ENCODE results near the gene TFDP1. TPM values are rescaled to one million over a fixed set of nuclear protein-coding genes. Genes with fewer than 3 reads are reported as not detected.

Gene TFDP1
- total RNA-seq, 1 experiment from 2014 or later = 107 TPM

- intact Hi-C loops (cut with micrococcal nuclease; ENCODE audit: unreplicated experiment) = no loop called here
- Histone ChIP-seq H3F3A (ENCODE audit: insufficient read depth, low read depth) (peaks cover 6% of the 10 kb centered on the region; the same call in 1 of the 2 replicates), H2AFZ (no peak overlapping the region), H3K9me3 (ENCODE audit: insufficient read depth, low read depth) (no peaks in the 10 kb centered on the region), H3K9me2 (ENCODE audit: insufficient read depth) (no peaks in the 10 kb centered on the region), H3K4me1 (replicated peaks; ENCODE audit: insufficient read depth) (no peaks in the 10 kb centered on the region), H4K20me1 (ENCODE audit: insufficient read depth) (peaks cover 35% of the 10 kb centered on the region), H3K79me2 (ENCODE audit: low read depth) (peaks cover 58% of the 10 kb centered on the region), H3K4me3 (no peak overlapping the region), H3K4me2 (no peak overlapping the region), H3K27ac (no peak overlapping the region), H3K27me3 (ENCODE audit: insufficient read depth, low read depth) (no peaks in the 10 kb centered on the region), H3K36me3 (ENCODE audit: low read depth) (peaks cover 16% of the 10 kb centered on the region; the same call in 1 of the 2 replicates)
- no peak for TF ChIP-seq EZH2 (IDR thresholded peaks at IDR 0.05; ENCODE audit: low read depth)
- TF ChIP-seq CTCF (conservative IDR thresholded peaks at IDR 0.05) = no peak
- DNase-seq = no peak
- POLR2A ChIA-PET (ENCODE audit: unreplicated experiment) = no interaction called here
- CTCF ChIA-PET = no interaction called here
- no TSS peak for BruUV-seq (replicated peaks)
Observed at GRCh38 chr13:113625965-113626721, 41.6 kb downstream of the TFDP1 start.

GRCh38 chr13:113627136-113627535 is 42.6 kb downstream of the TFDP1 start:
- H3K27ac ChIP-seq = no peak overlapping the region
- BruUV-seq (replicated peaks) = no TSS peak
- POLR2A ChIA-PET (ENCODE audit: unreplicated experiment) = no interaction called here
- no peaks in the 10 kb centered on the region for H3K4me1 ChIP-seq (replicated peaks; ENCODE audit: insufficient read depth)
- H3K4me2 ChIP-seq = no peak overlapping the region
- H3K4me3 ChIP-seq = no peak overlapping the region
- intact Hi-C loops (cut with micrococcal nuclease; ENCODE audit: unreplicated experiment) = no loop called here
- H3K36me3 ChIP-seq (ENCODE audit: low read depth) = peaks cover 16% of the 10 kb centered on the region; the same call in 1 of the 2 replicates
- CTCF ChIA-PET = no interaction called here
- DNase-seq = no peak
- H3F3A ChIP-seq (ENCODE audit: insufficient read depth, low read depth) = peaks cover 6% of the 10 kb centered on the region; the same call in 1 of the 2 replicates
- H3K27me3 ChIP-seq (ENCODE audit: insufficient read depth, low read depth) = no peaks in the 10 kb centered on the region
- peaks cover 34% of the 10 kb centered on the region for H4K20me1 ChIP-seq (ENCODE audit: insufficient read depth)
- H3K79me2 ChIP-seq (ENCODE audit: low read depth) = peaks cover 58% of the 10 kb centered on the region
- H3K9me3 ChIP-seq (ENCODE audit: insufficient read depth, low read depth) = no peaks in the 10 kb centered on the region
- TF ChIP-seq EZH2 (IDR thresholded peaks at IDR 0.05; ENCODE audit: low read depth) = no peak
- no peak for TF ChIP-seq CTCF (conservative IDR thresholded peaks at IDR 0.05)
- no peaks in the 10 kb centered on the region for H3K9me2 ChIP-seq (ENCODE audit: insufficient read depth)
- no peak overlapping the region for H2AFZ ChIP-seq

- TF ChIP-seq CTCF (conservative IDR thresholded peaks at IDR 0.05) (no peak), EZH2 (IDR thresholded peaks at IDR 0.05; ENCODE audit: low read depth) (no peak)
- no peaks in the 10 kb centered on the region for H3K27me3 ChIP-seq (ENCODE audit: insufficient read depth, low read depth)
- ChIA-PET CTCF (no interaction called here), POLR2A (ENCODE audit: unreplicated experiment) (no interaction called here)
- H4K20me1 ChIP-seq (ENCODE audit: insufficient read depth) = peaks cover 34% of the 10 kb centered on the region
- no TSS peak for BruUV-seq (replicated peaks)
- H3K36me3 ChIP-seq (ENCODE audit: low read depth) = peaks cover 10% of the 10 kb centered on the region; the same call in 1 of the 2 replicates
- H3K9me3 ChIP-seq (ENCODE audit: insufficient read depth, low read depth) = no peaks in the 10 kb centered on the region
- peaks cover 6% of the 10 kb centered on the region; the same call in 1 of the 2 replicates for H3F3A ChIP-seq (ENCODE audit: insufficient read depth, low read depth)
- H3K4me3 ChIP-seq = no peak overlapping the region
- H2AFZ ChIP-seq = no peak overlapping the region
- no peak for DNase-seq
- no peak overlapping the region for H3K27ac ChIP-seq
- H3K4me1 ChIP-seq (replicated peaks; ENCODE audit: insufficient read depth) = no peaks in the 10 kb centered on the region
- no peaks in the 10 kb centered on the region for H3K9me2 ChIP-seq (ENCODE audit: insufficient read depth)
- H3K79me2 ChIP-seq (ENCODE audit: low read depth) = peaks cover 52% of the 10 kb centered on the region
- no peak overlapping the region for H3K4me2 ChIP-seq
- intact Hi-C loops (cut with micrococcal nuclease; ENCODE audit: unreplicated experiment) = no loop called here
Observed at GRCh38 chr13:113628291-113629270, 44.0 kb downstream of the TFDP1 start.
